MG63 (cell line): ENCODE results near the gene ARMH1. TPM values are rescaled to one million over a fixed set of nuclear protein-coding genes. Genes with fewer than 3 reads are reported as not detected.
"Not testable (repeated sequence)": the region's sequence is repeated elsewhere in the genome, so short reads cannot be mapped to it uniquely, and the experiment has no call there.

Experiments used
- DNase-seq: peaks from one replicate; pipeline ENCODE4 v3.0.0-alpha.2; 2020
- H3K27me3 ChIP-seq: fragments of 250-450 bp; sonication (Bioruptor Pico); 2 replicates; pipeline ENCODE4 v1.5.1; 2020; ENCODE audit warnings: mild to moderate bottlenecking, moderate library complexity
- H3K36me3 ChIP-seq: fragments of 250-450 bp; sonication (Bioruptor Pico); 2 replicates; pipeline ENCODE4 v1.5.1; 2020; ENCODE audit warnings: mild to moderate bottlenecking, moderate library complexity
- H3K4me3 ChIP-seq: fragments of 250-450 bp; sonication (Bioruptor Pico); 2 replicates; pipeline ENCODE4 v1.5.1; 2020; ENCODE audit warnings: mild to moderate bottlenecking, moderate library complexity
- H3K9me3 ChIP-seq: fragments of 250-450 bp; sonication (Bioruptor Pico); 2 replicates; pipeline ENCODE4 v1.5.1; 2020; ENCODE audit warnings: mild to moderate bottlenecking, moderate library complexity
- total RNA-seq: library from RNA; depleted of rRNA; stranded (reverse); fragments of >200 nt; shearing (Covaris generic); gene quantifications from 2 replicates; pipeline ENCODE4 v1.2.3, GENCODE V29; 2014; ENCODE audit warnings: low replicate concordance

ARMH1 gene
- total RNA-seq, 1 experiment from 2014 or later = not detected

- Histone ChIP-seq H3K4me3 (no peak overlapping the region), H3K9me3 (no peaks in the 10 kb centered on the region), H3K27me3 (no peaks in the 10 kb centered on the region), H3K36me3 (peaks cover 7% of the 10 kb centered on the region)
- no peak for DNase-seq
Measured at GRCh38 chr1:44654621-44655187, 19.8 kb upstream of the ARMH1 start.

GRCh38 chr1:44655609-44656008 lies 18.9 kb upstream of the ARMH1 start:
- Histone ChIP-seq H3K27me3 (no peaks in the 10 kb centered on the region), H3K36me3 (peaks cover 3% of the 10 kb centered on the region), H3K4me3 (no peak overlapping the region), H3K9me3 (no peaks in the 10 kb centered on the region)
- DNase-seq = no peak

GRCh38 chr1:44659566-44659965 lies 14.9 kb upstream of the ARMH1 start:
- DNase-seq = no peak
- Histone ChIP-seq H3K4me3 (no peak overlapping the region), H3K27me3 (no peaks in the 10 kb centered on the region), H3K9me3 (no peaks in the 10 kb centered on the region), H3K36me3 (no peaks in the 10 kb centered on the region)

- no peaks in the 10 kb centered on the region for H3K36me3 ChIP-seq
- DNase-seq = peak; percentile 47
- no peaks in the 10 kb centered on the region for H3K9me3 ChIP-seq
- H3K4me3 ChIP-seq = no peak overlapping the region
- no peaks in the 10 kb centered on the region for H3K27me3 ChIP-seq
Measured at GRCh38 chr1:44660176-44660575, 14.3 kb upstream of the ARMH1 start.

- no peak for DNase-seq
- H3K9me3 ChIP-seq = no peaks in the 10 kb centered on the region
Measured at GRCh38 chr1:44661781-44662682, 12.5 kb upstream of the ARMH1 start.

GRCh38 chr1:44662683-44663030 lies 11.9 kb upstream of the ARMH1 start:
- no peaks in the 10 kb centered on the region for H3K36me3 ChIP-seq
- DNase-seq = no peak
- H3K27me3 ChIP-seq = no peaks in the 10 kb centered on the region
- H3K9me3 ChIP-seq = no peaks in the 10 kb centered on the region
- H3K4me3 ChIP-seq = no peak overlapping the region

More at GRCh38 chr1:44661781-44662682, 12.5 kb upstream of the ARMH1 start:
- no peak overlapping the region for H3K4me3 ChIP-seq
- no peaks in the 10 kb centered on the region for H3K27me3 ChIP-seq
- no peaks in the 10 kb centered on the region for H3K36me3 ChIP-seq

GRCh38 chr1:44663417-44663816 lies 11.1 kb upstream of the ARMH1 start:
- Histone ChIP-seq H3K4me3 (no peak overlapping the region), H3K36me3 (no peaks in the 10 kb centered on the region), H3K9me3 (no peaks in the 10 kb centered on the region), H3K27me3 (no peaks in the 10 kb centered on the region)
- DNase-seq = no peak

GRCh38 chr1:44664730-44665370 lies 9.7 kb upstream of the ARMH1 start:
- no peak for DNase-seq
- Histone ChIP-seq H3K27me3 (no peaks in the 10 kb centered on the region), H3K9me3 (no peaks in the 10 kb centered on the region), H3K4me3 (no peak overlapping the region), H3K36me3 (no peaks in the 10 kb centered on the region)

- not testable (repeated sequence) for H3K36me3 ChIP-seq, H3K9me3 ChIP-seq, DNase-seq, H3K4me3 ChIP-seq, H3K27me3 ChIP-seq
Measured at GRCh38 chr1:44666719-44667118, 7.8 kb upstream of the ARMH1 start.

GRCh38 chr1:44670751-44671640 lies 3.5 kb upstream of the ARMH1 start:
- Histone ChIP-seq H3K9me3 (no peaks in the 10 kb centered on the region), H3K36me3 (no peaks in the 10 kb centered on the region), H3K4me3 (no peak overlapping the region), H3K27me3 (no peaks in the 10 kb centered on the region)
- no peak for DNase-seq

GRCh38 chr1:44672254-44672955 lies 2.1 kb upstream of the ARMH1 start:
- Histone ChIP-seq H3K4me3 (no peak overlapping the region), H3K9me3 (no peaks in the 10 kb centered on the region), H3K36me3 (no peaks in the 10 kb centered on the region), H3K27me3 (no peaks in the 10 kb centered on the region)
- DNase-seq = peak; percentile 65

- no peaks in the 10 kb centered on the region for H3K36me3 ChIP-seq
- H3K9me3 ChIP-seq = no peaks in the 10 kb centered on the region
- DNase-seq = no peak
- peak overlapping the region; percentile 73 for H3K4me3 ChIP-seq
- H3K27me3 ChIP-seq = no peaks in the 10 kb centered on the region
Measured at GRCh38 chr1:44672961-44673674, 1.4 kb upstream of the ARMH1 start.

- H3K4me3 ChIP-seq = peak overlapping the region; percentile 73
- H3K36me3 ChIP-seq = no peaks in the 10 kb centered on the region
- no peaks in the 10 kb centered on the region for H3K27me3 ChIP-seq
- DNase-seq = no peak
- H3K9me3 ChIP-seq = no peaks in the 10 kb centered on the region
Measured at GRCh38 chr1:44673675-44674112, 820 bp upstream of the ARMH1 start.

GRCh38 chr1:44675186-44675585 lies 672 bp downstream of the ARMH1 start:
- H3K36me3 ChIP-seq = no peaks in the 10 kb centered on the region
- no peaks in the 10 kb centered on the region for H3K9me3 ChIP-seq
- H3K4me3 ChIP-seq = peak overlapping the region; percentile 73
- H3K27me3 ChIP-seq = no peaks in the 10 kb centered on the region
- no peak for DNase-seq

GRCh38 chr1:44676484-44677200 lies 2.1 kb downstream of the ARMH1 start:
- H3K4me3 ChIP-seq = no peak overlapping the region
- DNase-seq = no peak
- H3K36me3 ChIP-seq = no peaks in the 10 kb centered on the region
- no peaks in the 10 kb centered on the region for H3K27me3 ChIP-seq
- no peaks in the 10 kb centered on the region for H3K9me3 ChIP-seq
